HFFc6 (cell line): ENCODE data around the gene HBM. TPM values are rescaled to one million over a fixed set of nuclear protein-coding genes. Genes with fewer than 3 reads are reported as not detected.

Source experiments
- DNase-seq: peaks from one replicate; pipeline ENCODE4 v3.0.0-alpha.2; 2018
- H3K27ac Mint-ChIP-seq: 2 replicates; pipeline ENCODE4 v1.8.0; 2020; ENCODE audit warnings: mild to moderate bottlenecking, mixed read lengths
- H3K27me3 Mint-ChIP-seq: 2 replicates; pipeline ENCODE4 v1.8.0; 2021; ENCODE audit warnings: mild to moderate bottlenecking, moderate library complexity, mixed read lengths; ENCODE audit not compliant: insufficient read depth
- H3K36me3 Mint-ChIP-seq: 2 replicates; pipeline ENCODE4 v1.8.0; 2021; ENCODE audit warnings: low read depth, mixed read lengths
- H3K4me1 Mint-ChIP-seq: 2 replicates; pipeline ENCODE4 v1.8.0; 2020; ENCODE audit warnings: low read depth, mixed read lengths
- H3K4me3 Mint-ChIP-seq: 2 replicates; pipeline ENCODE4 v1.8.0; 2020; ENCODE audit warnings: mild to moderate bottlenecking, moderate library complexity, mixed read lengths
- H3K9me3 Mint-ChIP-seq: 2 replicates; pipeline ENCODE4 v1.8.0; 2020; ENCODE audit warnings: mild to moderate bottlenecking, mixed read lengths
- total RNA-seq, 6 experiments: library from RNA; stranded (reverse); fragmentation: NEBNext Ultra II Directional; extraction: Animal tissue kit (Norgen Biotek cat#: 25700); gene quantifications; 2 replicates in 1 of 6; 3 replicates in 5 of 6; pipeline ENCODE4 v1.2.3, GENCODE V29; 2021
- TF ChIP-seq, protein P1 (sequence below): fragments of 200-600 bp; sonication (generic); IDR thresholded peaks from 2 replicates; pipeline ENCODE4 v1.5.0; 2021; ENCODE audit warnings: antibody characterized with exemption, mild to moderate bottlenecking

HBM gene
- total RNA-seq, 6 experiments from 2014 or later: not detected

DNA sequence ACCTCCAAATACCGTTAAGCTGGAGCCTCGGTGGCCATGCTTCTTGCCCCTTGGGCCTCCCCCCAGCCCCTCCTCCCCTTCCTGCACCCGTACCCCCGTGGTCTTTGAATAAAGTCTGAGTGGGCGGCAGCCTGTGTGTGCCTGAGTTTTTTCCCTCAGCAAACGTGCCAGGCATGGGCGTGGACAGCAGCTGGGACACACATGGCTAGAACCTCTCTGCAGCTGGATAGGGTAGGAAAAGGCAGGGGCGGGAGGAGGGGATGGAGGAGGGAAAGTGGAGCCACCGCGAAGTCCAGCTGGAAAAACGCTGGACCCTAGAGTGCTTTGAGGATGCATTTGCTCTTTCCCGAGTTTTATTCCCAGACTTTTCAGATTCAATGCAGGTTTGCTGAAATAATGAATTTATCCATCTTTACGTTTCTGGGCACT, 11.6 kb downstream of the HBM start:
- Mint-ChIP-seq H3K4me1 (peaks cover 5% of the 10 kb centered on the region; the same call in 1 of the 2 replicates), H3K4me3 (no peak overlapping the region), H3K27me3 (peaks cover 26% of the 10 kb centered on the region), H3K36me3 (no peaks in the 10 kb centered on the region), H3K9me3 (no peaks in the 10 kb centered on the region), H3K27ac (no peak overlapping the region)
- TF ChIP-seq, protein P1, sequence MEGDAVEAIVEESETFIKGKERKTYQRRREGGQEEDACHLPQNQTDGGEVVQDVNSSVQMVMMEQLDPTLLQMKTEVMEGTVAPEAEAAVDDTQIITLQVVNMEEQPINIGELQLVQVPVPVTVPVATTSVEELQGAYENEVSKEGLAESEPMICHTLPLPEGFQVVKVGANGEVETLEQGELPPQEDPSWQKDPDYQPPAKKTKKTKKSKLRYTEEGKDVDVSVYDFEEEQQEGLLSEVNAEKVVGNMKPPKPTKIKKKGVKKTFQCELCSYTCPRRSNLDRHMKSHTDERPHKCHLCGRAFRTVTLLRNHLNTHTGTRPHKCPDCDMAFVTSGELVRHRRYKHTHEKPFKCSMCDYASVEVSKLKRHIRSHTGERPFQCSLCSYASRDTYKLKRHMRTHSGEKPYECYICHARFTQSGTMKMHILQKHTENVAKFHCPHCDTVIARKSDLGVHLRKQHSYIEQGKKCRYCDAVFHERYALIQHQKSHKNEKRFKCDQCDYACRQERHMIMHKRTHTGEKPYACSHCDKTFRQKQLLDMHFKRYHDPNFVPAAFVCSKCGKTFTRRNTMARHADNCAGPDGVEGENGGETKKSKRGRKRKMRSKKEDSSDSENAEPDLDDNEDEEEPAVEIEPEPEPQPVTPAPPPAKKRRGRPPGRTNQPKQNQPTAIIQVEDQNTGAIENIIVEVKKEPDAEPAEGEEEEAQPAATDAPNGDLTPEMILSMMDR: no peak
- DNase-seq: no peak

DNA sequence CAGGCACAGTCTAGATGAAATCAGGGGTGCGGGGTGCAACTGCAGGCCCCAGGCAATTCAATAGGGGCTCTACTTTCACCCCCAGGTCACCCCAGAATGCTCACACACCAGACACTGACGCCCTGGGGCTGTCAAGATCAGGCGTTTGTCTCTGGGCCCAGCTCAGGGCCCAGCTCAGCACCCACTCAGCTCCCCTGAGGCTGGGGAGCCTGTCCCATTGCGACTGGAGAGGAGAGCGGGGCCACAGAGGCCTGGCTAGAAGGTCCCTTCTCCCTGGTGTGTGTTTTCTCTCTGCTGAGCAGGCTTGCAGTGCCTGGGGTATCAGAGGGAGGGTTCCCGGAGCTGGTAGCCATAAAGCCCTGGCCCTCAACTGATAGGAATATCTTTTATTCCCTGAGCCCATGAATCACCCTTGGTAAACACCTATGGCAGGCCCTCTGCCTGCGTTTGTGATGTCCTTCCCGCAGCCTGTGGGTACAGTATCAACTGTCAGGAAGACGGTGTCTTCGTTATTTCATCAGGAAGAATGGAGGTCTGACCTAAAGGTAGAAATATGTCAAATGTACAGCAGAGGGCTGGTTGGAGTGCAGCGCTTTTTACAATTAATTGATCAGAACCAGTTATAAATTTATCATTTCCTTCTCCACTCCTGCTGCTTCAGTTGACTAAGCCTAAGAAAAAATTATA, 12.3 kb downstream of the HBM start:
- TF ChIP-seq, protein P1: peak; percentile 6; the same call in 1 of the 2 replicates
- Mint-ChIP-seq H3K4me1 (peaks cover 5% of the 10 kb centered on the region; the same call in 1 of the 2 replicates), H3K27ac (no peak overlapping the region), H3K9me3 (no peaks in the 10 kb centered on the region), H3K27me3 (peaks cover 26% of the 10 kb centered on the region), H3K4me3 (no peak overlapping the region), H3K36me3 (no peaks in the 10 kb centered on the region)
- no peak for DNase-seq

DNA sequence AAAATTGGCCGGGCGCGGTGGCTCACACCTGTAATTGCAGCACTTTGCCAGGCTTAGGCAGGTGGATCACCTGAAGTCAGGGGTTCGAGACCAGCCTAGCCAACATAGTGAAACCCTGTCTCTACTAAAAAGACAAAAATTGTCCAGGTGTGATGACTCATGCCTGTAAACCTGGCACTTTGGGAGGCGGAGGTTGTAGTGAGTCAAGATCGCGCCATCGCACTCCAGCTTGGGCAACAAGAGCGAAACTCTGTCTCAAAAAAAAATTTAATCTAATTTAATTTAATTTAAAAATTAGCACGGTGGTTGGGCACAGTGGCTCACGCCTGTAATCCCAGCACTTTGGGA, 12.9 kb downstream of the HBM start:
- no peaks in the 10 kb centered on the region for H3K36me3 Mint-ChIP-seq
- H3K4me3 Mint-ChIP-seq: no peak overlapping the region
- H3K9me3 Mint-ChIP-seq: no peaks in the 10 kb centered on the region
- TF ChIP-seq, protein P1: no peak
- H3K27me3 Mint-ChIP-seq: peaks cover 26% of the 10 kb centered on the region
- peaks cover 5% of the 10 kb centered on the region; the same call in 1 of the 2 replicates for H3K4me1 Mint-ChIP-seq
- no peak overlapping the region for H3K27ac Mint-ChIP-seq
- no peak for DNase-seq

DNA sequence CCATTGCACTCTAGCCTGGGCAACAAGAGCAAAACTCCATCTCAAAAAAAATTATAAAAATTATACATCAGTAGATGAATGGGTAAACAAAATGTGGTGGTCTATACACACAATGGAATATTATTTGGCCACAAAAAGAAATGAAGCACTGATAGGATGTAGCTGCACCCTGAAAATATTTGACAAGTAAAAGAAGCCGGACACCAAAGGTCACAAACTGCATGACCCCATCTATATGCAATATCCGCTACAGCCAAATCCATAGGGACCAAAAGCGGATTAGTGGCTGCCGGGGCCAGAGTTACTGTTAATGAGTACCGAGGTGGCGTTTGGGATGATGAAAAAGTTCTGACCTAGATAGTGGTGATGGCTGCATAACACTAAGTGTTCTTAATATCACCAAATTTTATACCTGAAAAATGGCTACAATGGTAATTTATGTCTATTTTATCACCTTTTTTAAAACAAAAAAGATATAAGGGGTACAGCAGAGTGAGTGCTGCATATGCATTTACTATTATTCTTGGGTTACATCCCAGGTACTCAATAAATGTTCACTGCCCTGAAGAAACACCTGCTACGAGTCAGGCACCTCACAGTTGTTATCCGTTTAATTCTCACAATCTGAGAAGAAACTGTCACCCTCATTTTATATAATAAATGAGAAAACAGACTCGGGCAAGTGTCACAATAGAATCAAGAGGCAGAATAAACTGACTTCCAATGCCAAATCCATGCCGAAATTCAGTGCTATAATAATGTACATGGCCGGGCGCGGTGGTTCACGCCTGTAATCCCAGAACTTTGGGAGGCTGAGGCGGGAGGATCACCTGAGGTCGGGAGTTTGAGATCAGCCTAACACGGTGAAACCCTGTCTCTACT, 13.7 kb downstream of the HBM start:
- Mint-ChIP-seq H3K4me3 (no peak overlapping the region), H3K4me1 (peaks cover 5% of the 10 kb centered on the region; the same call in 1 of the 2 replicates), H3K9me3 (no peaks in the 10 kb centered on the region)

DNA sequence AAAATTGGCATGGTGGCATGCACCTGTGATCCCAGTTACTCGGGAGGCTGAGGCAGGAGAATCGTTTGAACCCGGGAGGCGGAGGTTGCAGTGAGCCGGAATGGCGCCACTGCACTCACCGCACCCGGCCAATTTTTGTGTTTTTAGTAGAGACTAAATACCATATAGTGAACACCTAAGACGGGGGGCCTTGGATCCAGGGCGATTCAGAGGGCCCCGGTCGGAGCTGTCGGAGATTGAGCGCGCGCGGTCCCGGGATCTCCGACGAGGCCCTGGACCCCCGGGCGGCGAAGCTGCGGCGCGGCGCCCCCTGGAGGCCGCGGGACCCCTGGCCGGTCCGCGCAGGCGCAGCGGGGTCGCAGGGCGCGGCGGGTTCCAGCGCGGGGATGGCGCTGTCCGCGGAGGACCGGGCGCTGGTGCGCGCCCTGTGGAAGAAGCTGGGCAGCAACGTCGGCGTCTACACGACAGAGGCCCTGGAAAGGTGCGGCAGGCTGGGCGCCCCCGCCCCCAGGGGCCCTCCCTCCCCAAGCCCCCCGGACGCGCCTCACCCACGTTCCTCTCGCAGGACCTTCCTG, 14.4 kb downstream of the HBM start, which contains the start of gene HBQ1:
TSS of gene HBQ1 (plus strand) at position 359 of the 575 bp plus-strand sequence. CDS start at position 387, 28 bp downstream.
- Mint-ChIP-seq H3K9me3 (no peaks in the 10 kb centered on the region), H3K27ac (no peak within 1 kb of the TSS), H3K27me3 (peaks cover 18% of the 10 kb centered on the region), H3K4me3 (peak within 1 kb of the TSS; percentile 63), H3K4me1 (peaks cover 5% of the 10 kb centered on the region; the same call in 1 of the 2 replicates), H3K36me3 (no peaks in the 10 kb centered on the region)
- DNase-seq: no peak
- TF ChIP-seq, protein P1: peak; percentile 77

More for the DNA sequence above, 13.7 kb downstream of the HBM start:
- H3K27me3 Mint-ChIP-seq: peaks cover 24% of the 10 kb centered on the region
- H3K36me3 Mint-ChIP-seq: no peaks in the 10 kb centered on the region
- TF ChIP-seq, protein P1: no peak
- no peak for DNase-seq
- no peak overlapping the region for H3K27ac Mint-ChIP-seq
